Fibroblast of skin of back (primary cell): ENCODE results near the gene BBS7.
A peak's percentile ranks its signal among the peaks of the same experiment; 100 is the strongest.

ENCODE experiments used
- DNase-seq: peaks from one replicate; pipeline ENCODE4 v3.0.0-alpha.2; 2013

BBS7 gene

GRCh38 chr4:121824950-121825349 lies 45.3 kb downstream of the BBS7 start:
- no peak for DNase-seq

- DNase-seq, result no peak
Measured at GRCh38 chr4:121824171-121824527, 46.1 kb downstream of the BBS7 start.

- peak; percentile 97 for DNase-seq
Measured at GRCh38 chr4:121823505-121824170, 46.6 kb downstream of the BBS7 start, which contains the start of gene CCNA2. CCNA2 (minus strand) TSS chr4:121823883; CDS start chr4:121823628, 255 bp downstream.

GRCh38 chr4:121822796-121823504 lies 47.3 kb downstream of the BBS7 start:
- peak; percentile 43 for DNase-seq

- DNase-seq, result no peak
Measured at GRCh38 chr4:121822047-121822446, 48.2 kb downstream of the BBS7 start.

- peak; percentile 38 for DNase-seq
Measured at GRCh38 chr4:121819216-121819965, 50.9 kb downstream of the BBS7 start.

GRCh38 chr4:121818215-121818614 lies 52.1 kb downstream of the BBS7 start:
- DNase-seq, result no peak

GRCh38 chr4:121817701-121818100 lies 52.6 kb downstream of the BBS7 start:
- DNase-seq, result no peak

- no peak for DNase-seq
Measured at GRCh38 chr4:121817006-121817405, 53.3 kb downstream of the BBS7 start.

GRCh38 chr4:121814756-121815155 lies 55.5 kb downstream of the BBS7 start:
- DNase-seq, result peak; percentile 28

GRCh38 chr4:121811122-121811521 lies 59.2 kb downstream of the BBS7 start:
- no peak for DNase-seq

GRCh38 chr4:121806411-121806810 lies 63.9 kb downstream of the BBS7 start:
- no peak for DNase-seq

- no peak for DNase-seq
Measured at GRCh38 chr4:121801715-121802075, 68.6 kb downstream of the BBS7 start.

GRCh38 chr4:121800961-121801714 lies 69.1 kb downstream of the BBS7 start, which contains the start of gene EXOSC9:
EXOSC9 (plus strand) TSS chr4:121801323; CDS start chr4:121801425, 102 bp downstream.
- peak; percentile 95 for DNase-seq

- DNase-seq, result no peak
Measured at GRCh38 chr4:121800638-121800960, 69.7 kb downstream of the BBS7 start.

GRCh38 chr4:121799867-121800501 lies 70.3 kb downstream of the BBS7 start:
- no peak for DNase-seq

GRCh38 chr4:121799208-121799823 lies 71.0 kb downstream of the BBS7 start:
- DNase-seq, result no peak

GRCh38 chr4:121796283-121796682 lies 74.0 kb downstream of the BBS7 start:
- DNase-seq, result peak; percentile 32

GRCh38 chr4:121794505-121795188 lies 75.6 kb downstream of the BBS7 start:
- no peak for DNase-seq

- DNase-seq, result no peak
Measured at GRCh38 chr4:121792966-121793365, 77.3 kb downstream of the BBS7 start.

GRCh38 chr4:121791481-121791880 lies 78.8 kb downstream of the BBS7 start:
- DNase-seq, result peak; percentile 81
